Right lobe of liver (tissue), 6 donors: ENCODE results near the gene ACOT7. TPM values are rescaled to one million over a fixed set of nuclear protein-coding genes. Genes with fewer than 3 reads are reported as not detected.

Source experiments
- ATAC-seq, 4 donors: fragments of 200-7000 bp; cut with Tn5 transposase; one replicate each; pipeline ENCODE4 v1.9.1; 2020; ENCODE audit warnings: mild to moderate bottlenecking in 4 of 4, moderate library complexity in 4 of 4
- DNase-seq, 3 donors: peaks; one replicate each; pipeline ENCODE4 v3.0.0-alpha.2; 2020
- H3K27ac ChIP-seq, 3 donors: fragments of 200-600 bp; one replicate each; pipeline ENCODE4 v1.8.0; 2022
- H3K27me3 ChIP-seq, 2 donors: fragments of 200-600 bp; one replicate each; pipeline ENCODE4 v1.8.0; 2022
- H3K36me3 ChIP-seq, 4 donors: fragments of 200-600 bp; sonication (generic) in 1 of 4; one replicate each; pipeline versions ENCODE4 v1.5.1 to v1.8.0; 2017 to 2022; ENCODE audit warnings: control low read depth in 1 of 4
- H3K4me1 ChIP-seq, 4 donors: fragments of 200-600 bp; sonication (generic) in 1 of 4; one replicate each; pipeline versions ENCODE4 v1.5.1 to v1.8.0; 2017 to 2022; ENCODE audit warnings: control low read depth in 1 of 4
- H3K4me3 ChIP-seq, 3 donors: fragments of 200-600 bp; one replicate each; pipeline ENCODE4 v1.8.0; 2022
- H3K9me3 ChIP-seq, 4 donors: fragments of 200-600 bp; sonication (generic) in 1 of 4; one replicate each; pipeline versions ENCODE4 v1.5.1 to v1.8.0; 2017 to 2022; ENCODE audit warnings: control low read depth in 1 of 4
- CTCF ChIP-seq, 4 donors: fragments of 200-600 bp in 3 of 4; fragments of 450-650 bp in 1 of 4; IDR thresholded peaks; one replicate each; pipeline versions ENCODE4 v1.5.1 to v1.8.0; 2016 to 2022; ENCODE audit warnings: antibody characterized with exemption in 4 of 4, mild to moderate bottlenecking in 2 of 4
- POLR2A ChIP-seq: fragments of 450-650 bp; IDR thresholded peaks from one replicate; pipeline ENCODE4 v1.6.1; 2017; ENCODE audit warnings: antibody characterized with exemption, mild to moderate bottlenecking
- whole genome bisulfite sequencing: methylation state at CpG from one replicate; pipeline ENCODE4 v1.1.6; 2018; ENCODE audit warnings: low coverage, low lambda C conversion rate; ENCODE audit not compliant: insufficient coverage; ENCODE audit errors: missing lambda C conversion rate; 5-methylcytosine and 5-hydroxymethylcytosine counted together
- intact Hi-C, 2 donors: fragments of 100-400 bp; cut with DNase I; formaldehyde crosslinking; loops; one replicate each; pipeline versions ENCODE4 v1.11.2 to v1.14.1; 2022
- total RNA-seq, 6 experiments: library from RNA; depleted of rRNA in 2 of 6; stranded (reverse); fragments of >200 nt in 2 of 6; fragmentation: NEBNext Ultra II Directional in 3 of 6; extraction: Animal tissue kit (Norgen Biotek cat#: 25700) in 3 of 6; gene quantifications; one replicate each; pipeline versions ENCODE4 v1.1.0 to v1.2.4, GENCODE V29; 2016 to 2023
- donor health status: DM: no; HTN: yes; CAD: no.
- donor health status: DM: no; HTN: no; CAD: no.
- donor health status: DM: no; HTN: no; CAD: no.
- donor health status: DM: no; HTN: yes; CAD: no.
- donor health status: DM: no; HTN: yes; CAD: no.

Gene ACOT7
- total RNA-seq, 6 experiments from 2014 or later: 10.8 to 19.7 (median 14.1) TPM

- ATAC-seq (no peak), DNase-seq (no peak)
- Histone ChIP-seq H3K27ac (no peak overlapping the region), H3K36me3 (no peaks in the 10 kb centered on the region), H3K4me1 (peaks cover 0 to 18% (median 0%) of the 10 kb centered on the region in 4 donors), H3K27me3 (peaks cover 5 to 38% of the 10 kb centered on the region in 2 donors), H3K9me3 (no peaks in the 10 kb centered on the region), H3K4me3 (no peak overlapping the region)
- WGBS: 29% methylated on average over 23 of the region's 33 CpGs
- TF ChIP-seq POLR2A (no peak), CTCF (IDR thresholded peaks at IDR 0.05) (no peak)
- intact Hi-C loops: loop anchor here (5.0 to 10.0 kb wide), 3 partner anchors 184 to 189 kb away; partner anchors contain the start of gene ESPN (in 1 of the 2)
These were observed 152.3 kb downstream of the ACOT7 start for GRCh38 chr1:6241107-6241886.

- Histone ChIP-seq H3K36me3 (no peaks in the 10 kb centered on the region), H3K27ac (no peak overlapping the region), H3K4me3 (no peak overlapping the region), H3K27me3 (peaks cover 5 to 28% of the 10 kb centered on the region in 2 donors), H3K4me1 (peaks cover 0 to 7% (median 0%) of the 10 kb centered on the region in 4 donors), H3K9me3 (no peaks in the 10 kb centered on the region)
- intact Hi-C loops: loop anchor here (5.0 to 10.0 kb wide), 3 partner anchors 185 to 188 kb away; partner anchors contain the start of gene ESPN (in 1 of the 2)
- ATAC-seq (no peak), DNase-seq (no peak)
- 45% methylated on average over 7 of the region's 17 CpGs for WGBS
- TF ChIP-seq CTCF (IDR thresholded peaks at IDR 0.05) (no peak), POLR2A (no peak)
These were observed 153.4 kb downstream of the ACOT7 start for GRCh38 chr1:6239950-6240768.

GRCh38 chr1:6239213-6239752, 154.3 kb downstream of the ACOT7 start:
- Histone ChIP-seq H3K36me3 (no peaks in the 10 kb centered on the region), H3K27ac (no peak overlapping the region), H3K27me3 (peaks cover 5 to 24% of the 10 kb centered on the region in 2 donors), H3K4me1 (peaks cover 0 to 14% (median 0%) of the 10 kb centered on the region in 4 donors), H3K4me3 (no peak overlapping the region), H3K9me3 (no peaks in the 10 kb centered on the region)
- intact Hi-C loops: no loop called here
- ATAC-seq (no peak), DNase-seq (no peak)
- TF ChIP-seq CTCF (IDR thresholded peaks at IDR 0.05) (no peak), POLR2A (no peak)
- 35% methylated on average over 5 of the region's 7 CpGs for WGBS

GRCh38 chr1:6237093-6237492, 156.5 kb downstream of the ACOT7 start:
- no peaks in the 10 kb centered on the region for H3K9me3 ChIP-seq
- TF ChIP-seq POLR2A (no peak), CTCF (IDR thresholded peaks at IDR 0.05) (no peak)
- DNase-seq (no peak), ATAC-seq (no peak)
- peaks cover 5 to 12% of the 10 kb centered on the region in 2 donors for H3K27me3 ChIP-seq
- 89% methylated on average over 4 of the region's 4 CpGs for WGBS
- peaks cover 0 to 16% (median 8%) of the 10 kb centered on the region in 4 donors for H3K36me3 ChIP-seq
- no peak overlapping the region for H3K27ac ChIP-seq
- H3K4me1 ChIP-seq: peaks cover 0 to 13% (median 0%) of the 10 kb centered on the region in 4 donors
- intact Hi-C loops: no loop called here
- H3K4me3 ChIP-seq: no peak overlapping the region
